Embryonic facial prominence (tissue), 1 donor: ENCODE data around the gene RAB30.
"Not testable (repeated sequence)": the region's sequence is repeated elsewhere in the genome, so short reads cannot be mapped to it uniquely, and the experiment has no call there.

Experiments
- DNase-seq: peaks from one replicate; pipeline ENCODE4 v3.0.0-alpha.2; 2016; ENCODE audit errors: extremely low spot score

Gene RAB30

GRCh38 chr11:82981852-82982251 lies 89.8 kb downstream of the RAB30 start:
- DNase-seq, result no peak

GRCh38 chr11:82980947-82981346 lies 90.8 kb downstream of the RAB30 start:
- no peak for DNase-seq

GRCh38 chr11:82980292-82980691 lies 91.4 kb downstream of the RAB30 start:
- no peak for DNase-seq

- no peak for DNase-seq
Observed at GRCh38 chr11:82979824-82980223, 91.9 kb downstream of the RAB30 start.

DNA sequence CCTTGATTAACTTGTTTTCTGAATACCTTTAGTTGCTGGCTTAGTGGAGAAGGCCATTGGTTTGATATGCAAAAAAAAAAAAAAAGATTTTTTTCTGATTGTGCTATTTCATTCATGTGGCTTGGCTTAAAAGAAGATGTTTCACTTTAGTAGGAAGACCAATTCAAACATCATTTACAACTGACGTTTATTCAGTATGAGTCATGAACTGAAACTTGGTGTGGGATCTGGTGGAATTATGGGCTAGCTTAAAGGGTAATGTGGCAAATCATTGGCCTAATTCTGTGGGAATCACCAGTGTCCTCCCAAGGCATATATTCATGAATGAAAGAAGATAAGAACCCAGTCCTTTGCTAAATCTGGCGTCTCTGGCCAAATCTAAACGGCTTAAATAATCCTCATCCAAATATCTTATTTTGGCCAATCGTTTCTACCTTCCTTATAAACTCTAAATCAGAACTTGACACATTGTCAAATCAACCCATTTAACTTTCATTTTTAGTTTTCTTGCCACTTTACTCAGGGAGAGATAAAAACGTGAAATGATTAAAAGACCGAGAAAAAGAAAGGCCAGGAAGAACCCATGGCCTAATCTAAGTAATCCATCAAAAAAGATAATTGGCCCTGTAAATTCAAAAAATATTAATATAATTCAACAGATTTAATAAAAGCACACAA lies 93.1 kb downstream of the RAB30 start:
- DNase-seq, result no peak

- no peak for DNase-seq
Observed at GRCh38 chr11:82976786-82977185, 94.9 kb downstream of the RAB30 start.

GRCh38 chr11:82975882-82976281 lies 95.8 kb downstream of the RAB30 start:
- no peak for DNase-seq

- no peak for DNase-seq
Observed at GRCh38 chr11:82974851-82975250, 96.8 kb downstream of the RAB30 start.

GRCh38 chr11:82974135-82974534 lies 97.6 kb downstream of the RAB30 start:
- no peak for DNase-seq

- no peak for DNase-seq
Observed at GRCh38 chr11:82972103-82972502, 99.6 kb downstream of the RAB30 start.

GRCh38 chr11:82971519-82971946 lies 100.2 kb downstream of the RAB30 start:
- not testable (repeated sequence) for DNase-seq

GRCh38 chr11:82970507-82971083 lies 101.1 kb downstream of the RAB30 start:
- not testable (repeated sequence) for DNase-seq

DNA sequence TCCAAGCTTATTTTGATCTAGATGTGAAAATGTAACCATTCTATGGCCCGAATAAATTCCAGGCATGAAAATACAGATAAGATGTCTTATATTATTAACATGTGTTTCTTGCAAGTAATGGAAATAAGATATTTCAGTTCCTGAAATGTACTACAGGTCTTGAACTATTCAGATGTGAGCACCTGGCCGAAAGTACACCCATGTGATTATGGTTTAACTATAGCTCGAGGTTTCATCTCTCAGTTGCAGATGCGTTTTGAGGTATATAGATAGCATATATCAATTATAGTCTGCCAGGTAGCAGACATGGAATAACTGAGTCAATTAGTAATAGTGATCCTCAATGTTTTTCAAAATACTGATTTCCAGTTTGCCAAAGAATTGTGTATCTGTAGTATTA lies 101.9 kb downstream of the RAB30 start:
- no peak for DNase-seq

- DNase-seq, result no peak
Observed at GRCh38 chr11:82967381-82967780, 104.3 kb downstream of the RAB30 start.

DNA sequence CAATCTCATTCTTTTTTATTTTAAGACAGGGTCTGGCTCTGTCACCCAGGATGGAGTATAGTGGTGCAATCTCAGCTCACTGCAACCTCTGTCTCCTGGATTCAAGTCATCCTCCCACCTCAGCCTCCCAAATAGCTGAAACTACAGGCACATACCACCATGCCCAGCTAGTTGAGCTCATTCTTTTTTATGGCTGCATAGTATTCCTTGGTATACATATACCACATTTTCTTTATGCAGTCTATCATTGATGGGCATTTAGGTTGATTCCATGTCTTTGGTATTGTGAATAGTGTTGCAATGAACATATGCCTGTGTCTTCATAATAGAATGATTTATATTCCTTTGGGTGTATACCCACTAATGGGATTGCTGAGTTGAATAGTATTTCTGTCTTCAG lies 109.7 kb downstream of the RAB30 start:
- not testable (repeated sequence) for DNase-seq

DNA sequence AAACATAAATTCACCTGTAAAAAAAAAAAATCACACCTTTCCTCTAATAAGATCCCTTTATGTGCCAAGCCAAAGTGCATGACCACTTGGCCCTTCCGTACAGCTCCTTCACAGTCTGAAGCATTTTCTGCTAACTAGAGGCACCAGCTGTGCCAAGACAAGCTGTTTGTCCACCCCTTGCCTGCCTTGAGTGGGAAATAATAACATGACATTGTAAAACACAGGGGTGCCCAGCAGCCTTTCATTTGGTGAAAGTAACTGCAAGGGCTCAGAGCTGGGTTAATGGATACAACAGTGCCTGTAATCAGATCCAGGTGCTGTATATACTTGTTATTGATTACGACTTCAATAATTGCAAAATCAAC lies 110.9 kb downstream of the RAB30 start:
- no peak for DNase-seq

DNA sequence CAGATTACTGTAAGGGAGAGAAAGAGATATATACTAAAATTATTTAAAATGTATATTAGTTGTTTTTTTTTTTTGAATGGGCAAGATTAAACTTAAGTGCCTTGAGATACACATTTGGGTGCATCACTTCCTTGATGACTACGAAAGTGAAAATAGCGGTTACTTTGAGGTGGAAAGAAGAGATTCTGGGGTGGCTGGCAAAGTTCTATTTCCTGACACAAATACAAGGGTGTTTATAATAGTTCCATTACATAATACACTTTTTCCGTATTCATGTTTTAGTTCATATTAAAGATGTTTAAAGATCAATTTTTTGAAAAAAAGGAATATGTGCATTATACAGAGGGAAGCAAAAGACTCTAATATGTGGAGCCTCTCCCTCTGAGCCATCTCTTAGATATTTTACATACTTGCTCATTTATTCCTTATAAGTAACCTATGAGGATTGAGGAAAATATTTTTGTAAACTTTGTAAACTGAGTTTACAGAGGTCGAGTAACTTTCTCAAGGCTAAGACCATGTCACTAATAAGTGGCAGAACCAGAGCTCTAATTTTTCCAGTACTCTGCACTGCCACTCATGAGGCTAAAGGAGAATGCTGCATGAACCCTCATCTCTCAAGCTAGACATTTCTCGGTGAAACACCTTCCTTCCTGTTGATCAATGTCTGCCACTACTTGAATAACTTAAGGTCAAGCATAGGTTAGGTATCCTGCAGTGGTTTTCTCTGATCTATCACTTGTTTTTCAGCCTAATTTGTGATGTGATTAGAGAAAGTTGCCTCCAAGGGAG lies 111.5 kb downstream of the RAB30 start:
- no peak for DNase-seq

- DNase-seq, result not testable (repeated sequence)
Observed at GRCh38 chr11:82955736-82956453, 115.8 kb downstream of the RAB30 start.

- DNase-seq, result not testable (repeated sequence)
Observed at GRCh38 chr11:82950502-82950901, 121.2 kb downstream of the RAB30 start.

- no peak for DNase-seq
Observed at GRCh38 chr11:82949352-82949751, 122.3 kb downstream of the RAB30 start.

DNA sequence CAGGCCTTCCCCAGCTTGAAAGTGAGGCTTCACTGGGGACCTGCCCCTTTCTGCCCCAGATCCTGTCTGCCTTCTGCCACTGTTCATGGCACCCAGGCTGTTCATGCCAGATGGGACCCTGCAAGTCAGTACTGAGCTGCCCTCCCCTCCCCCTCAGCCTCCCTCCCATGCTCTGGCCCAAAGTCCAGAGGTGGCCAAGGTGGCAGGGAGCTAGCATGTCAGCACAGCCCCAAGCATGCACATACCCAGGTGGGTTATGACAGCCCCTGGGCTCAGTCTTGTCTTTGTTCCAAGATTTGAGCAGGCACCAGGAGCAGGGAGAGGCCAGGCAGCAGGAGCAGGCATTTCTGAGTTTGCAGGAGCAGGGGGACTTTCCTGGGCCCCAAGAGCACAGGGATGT lies 126.0 kb downstream of the RAB30 start:
- no peak for DNase-seq

- DNase-seq, result not testable (repeated sequence)
Observed at GRCh38 chr11:82945041-82945440, 126.7 kb downstream of the RAB30 start.
